HG02885 (cell line): Measurements from ENCODE around the gene B3GALT5.
"Not testable (repeated sequence)": the region's sequence is repeated elsewhere in the genome, so short reads cannot be mapped to it uniquely, and the experiment has no call there.

Source experiments
- ATAC-seq: cut with Tn5 transposase; IDR thresholded peaks from one replicate; pipeline ENCODE4 v1.9.1; 2021; ENCODE audit warnings: mild to moderate bottlenecking; ENCODE audit not compliant: unreplicated experiment, poor library complexity

B3GALT5 gene, protein sequence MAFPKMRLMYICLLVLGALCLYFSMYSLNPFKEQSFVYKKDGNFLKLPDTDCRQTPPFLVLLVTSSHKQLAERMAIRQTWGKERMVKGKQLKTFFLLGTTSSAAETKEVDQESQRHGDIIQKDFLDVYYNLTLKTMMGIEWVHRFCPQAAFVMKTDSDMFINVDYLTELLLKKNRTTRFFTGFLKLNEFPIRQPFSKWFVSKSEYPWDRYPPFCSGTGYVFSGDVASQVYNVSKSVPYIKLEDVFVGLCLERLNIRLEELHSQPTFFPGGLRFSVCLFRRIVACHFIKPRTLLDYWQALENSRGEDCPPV

GRCh38 chr21:39612233-39613040 lies at the start of gene B3GALT5:
B3GALT5 (plus strand) TSS chr21:39612940; CDS start chr21:39660560, 47,620 bp downstream.
- ATAC-seq, result no peak

GRCh38 chr21:39564200-39564599 lies 48.5 kb upstream of the B3GALT5 start:
- ATAC-seq, result no peak

DNA sequence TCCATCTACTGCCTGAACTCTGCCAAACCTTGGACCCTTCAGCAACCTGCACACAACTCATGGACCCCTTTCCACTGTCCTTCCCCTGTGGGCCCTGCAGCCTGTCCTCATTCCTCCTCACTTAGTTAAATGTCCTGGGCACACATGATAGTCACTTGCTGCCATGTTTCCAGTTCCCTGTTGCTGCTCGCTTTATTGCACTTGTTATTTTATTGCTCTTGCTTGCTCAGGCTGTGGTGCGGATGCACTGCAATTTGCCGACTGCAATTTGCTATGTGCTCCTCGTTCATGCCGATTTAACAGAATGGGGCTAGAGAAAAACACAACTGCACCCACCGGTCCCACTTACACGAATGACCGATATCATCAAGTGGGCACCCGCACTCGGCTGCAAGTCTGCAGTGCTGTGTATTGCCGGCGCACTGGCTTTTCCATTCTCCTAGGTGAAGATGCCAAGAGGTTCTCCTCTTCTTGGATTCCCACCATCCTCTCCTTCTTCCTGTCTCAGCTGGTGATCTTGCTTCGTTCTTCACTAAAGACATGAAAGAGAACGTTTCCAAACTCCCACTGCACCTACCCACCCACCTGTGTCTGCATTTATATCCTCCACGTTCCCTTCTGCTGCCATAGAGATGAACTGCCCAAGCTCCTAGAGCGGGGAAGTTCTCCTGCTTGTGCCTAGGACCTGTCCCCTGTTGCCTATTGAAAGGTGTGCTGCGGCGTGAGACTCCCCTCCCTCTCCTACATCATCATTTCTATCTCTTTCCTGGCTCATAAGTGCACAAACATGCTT lies 45.4 kb upstream of the B3GALT5 start:
- no peak for ATAC-seq

DNA sequence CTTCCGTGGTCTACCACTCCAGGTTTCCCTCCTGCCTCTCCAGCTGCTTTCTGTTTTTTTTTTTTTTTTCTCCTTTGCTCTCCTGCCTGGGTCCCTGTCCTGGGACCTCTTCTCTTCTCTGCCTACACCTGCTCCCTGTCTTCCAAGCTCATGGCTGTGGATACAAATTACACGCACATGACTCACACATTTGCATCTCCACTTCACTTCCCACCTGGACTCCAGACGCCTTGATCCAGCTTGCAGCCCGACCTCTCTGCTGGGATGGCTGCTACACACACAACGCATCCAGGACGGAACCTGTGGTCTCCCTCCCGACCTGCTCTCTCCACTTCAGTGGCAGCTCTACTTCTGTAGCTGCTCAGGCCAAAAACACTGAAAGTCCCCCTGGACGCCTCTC lies 44.4 kb upstream of the B3GALT5 start:
- no peak for ATAC-seq

DNA sequence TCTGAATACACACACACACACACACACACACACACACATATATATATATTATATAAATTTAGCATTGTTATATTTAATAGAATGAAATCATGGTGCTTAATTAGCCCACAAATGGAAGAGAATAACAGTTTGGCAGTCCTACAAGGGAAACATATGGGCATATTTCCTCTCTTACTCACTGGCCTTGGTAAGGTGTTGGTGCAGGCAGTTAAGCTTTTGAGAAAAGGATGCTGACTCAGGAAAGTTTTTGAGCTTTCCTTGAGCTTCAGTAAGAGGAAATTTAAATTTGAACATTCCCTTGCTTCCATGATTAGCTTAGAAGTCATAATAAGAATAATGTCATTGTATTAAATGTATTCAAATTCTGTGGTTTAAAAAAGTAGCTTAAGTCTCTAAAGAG lies 37.0 kb upstream of the B3GALT5 start:
- no peak for ATAC-seq

- ATAC-seq, result no peak
Observed at GRCh38 chr21:39576518-39577128, 36.1 kb upstream of the B3GALT5 start.

DNA sequence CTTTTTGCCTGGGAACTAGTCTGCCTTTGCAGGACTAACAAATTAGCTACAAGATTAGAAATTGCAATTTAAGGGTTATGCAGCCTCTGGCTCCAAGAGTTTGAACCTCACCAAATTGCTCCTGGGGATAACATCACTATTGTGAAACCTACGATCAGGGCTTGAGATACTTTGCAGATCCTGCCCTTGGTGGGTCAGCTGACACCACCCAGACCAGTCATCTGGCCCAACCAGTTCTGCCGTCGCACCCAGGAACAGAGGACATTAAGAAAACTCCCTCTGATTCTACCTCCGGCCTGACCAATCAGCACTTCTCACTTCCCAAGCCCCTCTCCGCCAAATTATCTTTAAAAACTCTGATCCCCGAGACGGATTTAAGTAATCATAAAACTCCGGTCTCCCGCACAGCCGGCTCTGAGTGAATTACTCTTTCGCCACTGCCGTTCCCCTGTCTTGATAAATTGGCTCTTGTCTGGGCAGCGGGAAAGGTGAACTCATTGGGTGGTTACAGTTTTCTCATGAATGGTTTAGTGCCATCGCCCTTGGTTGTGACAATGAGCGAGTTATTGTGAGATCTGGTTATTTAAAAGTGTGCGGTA lies 32.9 kb upstream of the B3GALT5 start:
- no peak for ATAC-seq

DNA sequence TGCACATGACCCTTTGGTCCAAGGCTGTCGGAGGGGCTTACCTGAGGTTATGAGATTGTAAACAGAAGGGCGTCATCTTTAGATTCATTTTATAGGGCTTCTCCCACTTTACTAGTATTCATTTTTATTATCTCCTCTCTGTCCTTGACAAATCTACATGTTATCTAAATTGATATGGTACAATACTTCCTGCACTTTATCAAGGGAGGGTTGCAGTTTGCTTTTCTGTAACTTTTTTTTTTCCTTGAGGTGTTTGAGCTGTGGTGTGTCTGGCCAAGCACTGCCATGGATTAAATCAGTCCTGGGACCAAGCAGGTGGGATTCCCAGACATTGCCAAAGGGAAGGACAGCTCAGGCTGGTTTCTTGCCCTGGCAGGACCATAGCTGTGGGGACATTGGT lies 32.0 kb upstream of the B3GALT5 start:
- ATAC-seq, result no peak

- ATAC-seq, result no peak
Observed at GRCh38 chr21:39581414-39581813, 31.3 kb upstream of the B3GALT5 start.

DNA sequence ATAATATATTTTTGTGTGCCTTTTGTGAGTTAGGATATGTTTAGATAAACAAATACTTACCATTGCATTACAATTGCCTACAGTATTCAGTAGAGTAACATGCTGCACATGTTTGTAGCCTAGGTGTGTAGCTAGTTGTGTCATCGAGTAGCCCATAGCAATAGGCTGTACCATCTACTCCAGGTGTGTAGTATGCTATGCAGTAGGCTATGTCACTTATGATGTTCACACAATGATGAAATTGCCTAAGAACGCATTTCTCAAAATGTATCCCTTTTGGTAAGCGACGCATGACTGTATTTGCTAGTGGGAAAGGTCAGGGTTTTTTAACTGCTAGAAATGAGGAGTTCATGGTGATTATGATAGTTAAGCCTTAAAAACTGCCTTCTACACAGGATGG lies 30.0 kb upstream of the B3GALT5 start:
- ATAC-seq, result no peak

DNA sequence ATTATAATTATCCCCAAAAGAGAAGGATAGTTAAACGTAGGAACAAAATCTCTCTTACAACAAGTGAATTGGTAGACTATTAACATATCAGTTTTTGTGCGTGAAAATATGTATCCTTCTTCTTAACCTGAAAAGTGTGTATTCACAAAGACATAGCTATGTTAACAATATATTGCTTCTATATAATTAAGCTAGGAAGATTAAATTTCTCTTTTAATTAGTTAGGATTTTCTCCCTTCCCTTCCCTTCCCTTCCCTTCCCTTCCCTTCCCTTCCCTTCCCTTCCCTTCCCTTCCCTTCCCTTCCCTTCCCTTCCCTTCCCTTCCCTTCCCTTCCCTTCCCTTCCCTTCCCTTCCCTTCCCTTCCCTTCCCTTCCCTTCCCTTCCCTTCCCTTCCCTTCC lies 29.2 kb upstream of the B3GALT5 start:
- not testable (repeated sequence) for ATAC-seq

DNA sequence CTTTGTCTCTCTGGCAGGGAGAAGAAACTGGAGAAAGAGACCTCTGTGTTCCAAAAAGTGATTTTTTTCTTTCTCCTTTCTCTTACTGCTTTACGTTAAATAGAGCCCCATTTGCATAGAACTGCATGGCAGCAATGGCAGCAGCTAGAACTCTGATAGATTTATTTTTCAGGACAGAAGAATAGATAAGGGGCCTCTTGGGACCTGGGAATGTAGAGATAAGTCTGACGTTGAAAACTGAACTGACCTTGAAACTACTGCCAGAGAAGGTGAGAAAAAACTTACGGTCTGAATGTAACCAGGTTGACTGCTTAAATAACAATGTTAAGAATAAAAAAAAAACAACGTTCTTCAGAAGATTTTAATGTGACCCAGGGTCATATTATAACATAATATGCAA lies 25.4 kb upstream of the B3GALT5 start:
- no peak for ATAC-seq

GRCh38 chr21:39588884-39589283 lies 23.9 kb upstream of the B3GALT5 start:
- ATAC-seq, result no peak

- ATAC-seq, result no peak
Observed at GRCh38 chr21:39593522-39593921, 19.2 kb upstream of the B3GALT5 start.

GRCh38 chr21:39595465-39595864 lies 17.3 kb upstream of the B3GALT5 start:
- no peak for ATAC-seq

- ATAC-seq, result no peak
Observed at GRCh38 chr21:39597595-39597994, 15.1 kb upstream of the B3GALT5 start.

- no peak for ATAC-seq
Observed at GRCh38 chr21:39599191-39599970, 13.4 kb upstream of the B3GALT5 start.

DNA sequence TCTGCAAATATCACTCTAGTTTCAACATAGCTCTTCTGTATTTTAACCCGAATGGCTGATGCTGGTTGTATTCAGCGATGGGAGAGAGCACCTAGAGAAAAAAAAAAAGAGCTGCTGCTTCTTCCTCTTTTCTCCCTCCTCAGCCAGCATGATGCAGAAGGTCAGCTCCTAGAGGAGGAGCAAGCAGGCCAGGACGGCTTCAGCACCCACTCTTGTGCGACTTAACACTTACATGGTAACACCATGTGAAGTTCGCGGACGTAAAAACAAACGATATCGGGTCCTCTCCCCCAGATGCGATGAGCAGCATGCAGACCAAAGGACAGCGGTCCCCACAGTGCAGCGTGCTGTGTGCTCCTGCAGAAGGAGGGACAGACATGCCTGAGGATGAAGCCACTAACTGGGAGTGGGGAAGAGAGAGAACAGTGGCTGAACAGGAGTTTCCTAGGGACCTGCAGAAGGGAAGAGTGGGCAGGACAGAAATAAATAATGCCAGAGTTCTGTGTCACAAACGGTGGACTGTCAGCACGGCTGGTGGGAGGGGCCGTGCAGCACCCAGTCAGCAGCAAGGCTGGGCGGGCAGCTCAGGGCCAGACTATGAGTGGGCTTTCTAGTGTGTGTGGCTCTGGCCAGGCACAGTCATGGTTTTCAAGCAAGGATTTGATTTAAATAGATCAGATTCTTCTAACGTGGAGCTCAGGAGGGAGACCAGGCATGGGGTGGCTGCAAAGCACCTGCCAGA lies 11.4 kb upstream of the B3GALT5 start:
- ATAC-seq, result no peak
